Breast epithelium (tissue), 3 donors: ENCODE results near the gene SLC28A1.
"Not testable (repeated sequence)": the region's sequence is repeated elsewhere in the genome, so short reads cannot be mapped to it uniquely, and the experiment has no call there.

ENCODE experiments used
- POLR2A ChIP-seq: fragments of 450-650 bp; IDR thresholded peaks from one replicate; pipeline ENCODE4 v1.6.1; 2016; ENCODE audit warnings: antibody characterized with exemption, mild to moderate bottlenecking, moderate library complexity
- TF ChIP-seq, protein P1 (sequence below), 3 donors: fragments of 450-650 bp; IDR thresholded peaks; one replicate each; pipeline ENCODE4 v1.5.1; 2016 to 2017; ENCODE audit warnings: antibody characterized with exemption in 3 of 3, mild to moderate bottlenecking in 3 of 3, moderate library complexity in 3 of 3

DNA sequence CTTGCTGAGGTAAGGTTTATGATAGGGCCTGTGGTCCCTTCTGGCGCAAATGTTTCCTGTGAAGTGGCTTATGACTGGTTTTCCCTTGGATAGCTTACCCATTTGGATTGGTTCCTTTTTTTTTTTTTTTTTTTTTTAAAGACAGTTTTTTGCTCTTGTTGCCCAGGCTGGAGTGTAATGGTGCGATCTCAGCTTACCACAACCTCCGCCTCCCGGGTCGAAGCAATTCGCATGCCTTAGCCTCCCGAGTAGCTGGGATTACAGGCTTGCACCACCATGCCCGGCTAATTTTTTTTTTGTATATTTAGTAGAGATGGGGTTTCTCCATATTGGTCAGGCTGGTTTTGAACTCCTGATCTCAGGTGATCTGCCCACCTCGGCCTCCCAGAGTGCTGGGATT is 102.9 kb downstream of the SLC28A1 start:
- TF ChIP-seq, protein P1, sequence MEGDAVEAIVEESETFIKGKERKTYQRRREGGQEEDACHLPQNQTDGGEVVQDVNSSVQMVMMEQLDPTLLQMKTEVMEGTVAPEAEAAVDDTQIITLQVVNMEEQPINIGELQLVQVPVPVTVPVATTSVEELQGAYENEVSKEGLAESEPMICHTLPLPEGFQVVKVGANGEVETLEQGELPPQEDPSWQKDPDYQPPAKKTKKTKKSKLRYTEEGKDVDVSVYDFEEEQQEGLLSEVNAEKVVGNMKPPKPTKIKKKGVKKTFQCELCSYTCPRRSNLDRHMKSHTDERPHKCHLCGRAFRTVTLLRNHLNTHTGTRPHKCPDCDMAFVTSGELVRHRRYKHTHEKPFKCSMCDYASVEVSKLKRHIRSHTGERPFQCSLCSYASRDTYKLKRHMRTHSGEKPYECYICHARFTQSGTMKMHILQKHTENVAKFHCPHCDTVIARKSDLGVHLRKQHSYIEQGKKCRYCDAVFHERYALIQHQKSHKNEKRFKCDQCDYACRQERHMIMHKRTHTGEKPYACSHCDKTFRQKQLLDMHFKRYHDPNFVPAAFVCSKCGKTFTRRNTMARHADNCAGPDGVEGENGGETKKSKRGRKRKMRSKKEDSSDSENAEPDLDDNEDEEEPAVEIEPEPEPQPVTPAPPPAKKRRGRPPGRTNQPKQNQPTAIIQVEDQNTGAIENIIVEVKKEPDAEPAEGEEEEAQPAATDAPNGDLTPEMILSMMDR (IDR thresholded peaks at IDR 0.05): not testable (repeated sequence)
- not testable (repeated sequence) for TF ChIP-seq POLR2A
